Endothelial cell of umbilical vein (primary cell): Measurements from ENCODE around the gene SLC22A15. TPM values are rescaled to one million over a fixed set of nuclear protein-coding genes. Genes with fewer than 3 reads are reported as not detected.

Experiments
- BruUV-seq: library from RNA; stranded (reverse); fragments of 400-500 nt; replicated peaks from 2 replicates; lab custom pipeline; 2021; lab: Mats Ljungman, UMichigan
- CTCF ChIA-PET: fragments of 300-600, 350-600 bp; sonication (Branson Sonifier 250); formaldehyde crosslinking; loops from one replicate; lab custom pipeline; 2021; ENCODE audit warnings: antibody characterized with exemption, inconsistent platforms; lab: Charles Lee
- POLR2A ChIA-PET: fragments of 300-600, 350-600 bp; sonication (Branson Sonifier 250); formaldehyde crosslinking; loops from one replicate; lab custom pipeline; 2021; ENCODE audit warnings: antibody characterized with exemption, inconsistent platforms; lab: Charles Lee
- DNase-seq: peaks from one replicate; pipeline ENCODE4 v3.0.0-alpha.2; 2011; ENCODE audit warnings: low read depth, low spot score
- FAIRE-seq: peaks from 2 replicates; lab custom pipeline; 2011; peaks lifted over from hg19 to GRCh38; lab: Jason Lieb, UNC
- H2AFZ ChIP-seq: 2 replicates; pipeline ENCODE4 v1.6.0; 2012; ENCODE audit warnings: low read depth, low read length, control low read depth, inconsistent platforms
- H3K27ac ChIP-seq: 2 replicates; pipeline ENCODE4 v1.5.1; 2011; ENCODE audit warnings: low read depth, mild to moderate bottlenecking, control low read depth, low read length, moderate library complexity; ENCODE audit not compliant: insufficient read depth
- H3K27me3 ChIP-seq, 2 experiments: 2 replicates each; pipeline versions ENCODE4 v1.6.0 to v1.6.1; 2011; ENCODE audit warnings: low read length in 2 of 2, mixed read lengths in 1 of 2; ENCODE audit not compliant: control insufficient read depth in 2 of 2, insufficient read depth in 2 of 2
- H3K36me3 ChIP-seq, 2 experiments: 2 replicates in 1 of 2; 3 replicates in 1 of 2; pipeline ENCODE4 v1.5.1; 2011; ENCODE audit warnings: low read length in 2 of 2, mild to moderate bottlenecking in 1 of 2, moderate library complexity in 1 of 2; ENCODE audit not compliant: control insufficient read depth in 2 of 2, insufficient read depth in 2 of 2; ENCODE audit errors: extremely low read depth in 1 of 2
- H3K4me1 ChIP-seq: 3 replicates; pipeline ENCODE4 v1.5.1; 2011; ENCODE audit warnings: mild to moderate bottlenecking, low read length; ENCODE audit not compliant: control insufficient read depth, insufficient read depth; ENCODE audit errors: extremely low read depth
- H3K4me2 ChIP-seq: 2 replicates; pipeline ENCODE4 v1.6.1; 2011; ENCODE audit warnings: low read length, control low read depth, mixed read lengths; ENCODE audit not compliant: insufficient read depth
- H3K4me3 ChIP-seq, 3 experiments: fragments of 200-600 bp in 1 of 3; sonication (generic), shearing (Covaris generic) in 1 of 3; replicated peaks in 1 of 3; 2 replicates each; pipeline ENCODE4 v1.5.1; 2011 to 2016; ENCODE audit warnings: control low read depth in 3 of 3, low read length in 3 of 3, mild to moderate bottlenecking in 2 of 3, inconsistent platforms in 1 of 3, low read depth in 1 of 3, moderate library complexity in 1 of 3; ENCODE audit not compliant: insufficient read depth in 1 of 3
- H3K79me2 ChIP-seq: 2 replicates; pipeline ENCODE4 v1.6.0; 2012; ENCODE audit warnings: low read length, inconsistent platforms; ENCODE audit not compliant: control insufficient read depth, insufficient read depth
- H3K9ac ChIP-seq: replicated peaks from 2 replicates; pipeline ENCODE3; 2011; ENCODE audit warnings: low read length, control low read depth; ENCODE audit not compliant: insufficient read depth; ENCODE audit errors: extremely low read depth
- H3K9me1 ChIP-seq: replicated peaks from 3 replicates; pipeline ENCODE4 v1.6.0; 2011; ENCODE audit warnings: mild to moderate bottlenecking, low read length; ENCODE audit not compliant: control insufficient read depth, insufficient read depth; ENCODE audit errors: extremely low read depth
- H3K9me3 ChIP-seq: replicated peaks from 2 replicates; pipeline ENCODE4 v1.5.1; 2012; ENCODE audit warnings: low read length, inconsistent platforms; ENCODE audit not compliant: control insufficient read depth, insufficient read depth
- H4K20me1 ChIP-seq: replicated peaks from 2 replicates; pipeline ENCODE3; 2011; ENCODE audit warnings: mild to moderate bottlenecking, low read length; ENCODE audit not compliant: control insufficient read depth, insufficient read depth; ENCODE audit errors: extremely low read depth
- CTCF ChIP-seq, 2 donors: IDR thresholded peaks; 1 replicate in 1 of 2; 2 replicates in 1 of 2; pipeline ENCODE4 v1.5.1; 2011; ENCODE audit warnings: low read length in 2 of 2, mild to moderate bottlenecking in 2 of 2, moderate library complexity in 2 of 2, control low read depth in 1 of 2, inconsistent platforms in 1 of 2, low read depth in 1 of 2; ENCODE audit not compliant: insufficient read depth in 1 of 2; ENCODE audit errors: extremely low read depth in 1 of 2
- EZH2 ChIP-seq: IDR thresholded peaks from 2 replicates; pipeline ENCODE4 v1.6.1; 2012; ENCODE audit warnings: borderline replicate concordance, low read depth, mild to moderate bottlenecking, moderate library complexity, low read length, inconsistent platforms; ENCODE audit not compliant: severe bottlenecking
- FOS ChIP-seq: IDR thresholded peaks from 2 replicates; pipeline ENCODE4 v1.6.1; 2011; ENCODE audit warnings: mild to moderate bottlenecking, low read length, moderate library complexity, borderline replicate concordance; ENCODE audit not compliant: insufficient read depth
- GATA2 ChIP-seq: IDR thresholded peaks from 2 replicates; pipeline ENCODE4 v1.7.0; 2011; ENCODE audit warnings: low read depth, mild to moderate bottlenecking, moderate library complexity, mixed read lengths, low read length; ENCODE audit not compliant: insufficient read length, insufficient read depth
- JUN ChIP-seq: IDR thresholded peaks from 2 replicates; pipeline ENCODE4 v1.6.1; 2011; ENCODE audit warnings: borderline replicate concordance, low read depth; ENCODE audit not compliant: insufficient read length, insufficient read depth
- MAX ChIP-seq: IDR thresholded peaks from 2 replicates; pipeline ENCODE4 v1.6.1; 2011; ENCODE audit not compliant: insufficient read depth, insufficient read length
- MYC ChIP-seq: IDR thresholded peaks from one replicate; pipeline ENCODE4 v1.6.1; 2011; ENCODE audit warnings: mild to moderate bottlenecking, low read depth, low read length
- POLR2A ChIP-seq: IDR thresholded peaks from 2 replicates; pipeline ENCODE4 v1.6.1; 2012; ENCODE audit warnings: low read depth, mild to moderate bottlenecking, control low read depth, low read length
- POLR2AphosphoS5 ChIP-seq: IDR thresholded peaks from 2 replicates; pipeline ENCODE4 v1.6.1; 2012; ENCODE audit warnings: low read depth, mild to moderate bottlenecking, control low read depth, low read length, moderate library complexity; ENCODE audit not compliant: insufficient read depth
- dilution Hi-C: fragments of 300-500 bp; cut with MboI; formaldehyde crosslinking; loops from one replicate; pipeline ENCODE4 v1.15.0; 2019; ENCODE audit warnings: low sequenced_read_pairs; ENCODE audit not compliant: extremely low pct_ligation_motif_present
- intact Hi-C: fragments of 100-400 bp; cut with micrococcal nuclease; formaldehyde crosslinking; loops from one replicate; pipeline ENCODE4 v1.10.0; 2022
- polyA plus RNA-seq, 4 experiments: library from polyadenylated mRNA; depleted of rRNA in 3 of 4; stranded (reverse) in 3 of 4; unstranded in 1 of 4; fragments of >200 nt; gene quantifications; 2 replicates each; pipeline versions ENCODE4 v1.2.1 to v1.2.3, GENCODE V29; 2011 to 2012; ENCODE audit warnings: missing spikeins in 1 of 4
- total RNA-seq: library from RNA; stranded (reverse); gene quantifications from 2 replicates; pipeline ENCODE4 v1.2.3, GENCODE V29; 2021

SLC22A15 gene
- total and polyA plus RNA-seq, 2 donors (not counting 3 experiments of a cell fraction or from before 2014, with no cell fraction given), result 0.44 TPM; not detected in 1

GRCh38 chr1:115927971-115928370 is 48.3 kb upstream of the SLC22A15 start:
- FAIRE-seq (no peak), DNase-seq (no peak)
- Histone ChIP-seq H3K4me1 (peaks cover 8% of the 10 kb centered on the region), H3K79me2 (no peaks in the 10 kb centered on the region), H3K36me3 (no peaks in the 10 kb centered on the region), H3K27me3 (peaks cover 0 to 3% of the 10 kb centered on the region in 2 experiments), H3K27ac (no peak overlapping the region), H2AFZ (no peak overlapping the region), H3K9ac (no peak overlapping the region), H3K4me3 (no peak overlapping the region), H3K9me1 (no peaks in the 10 kb centered on the region), H3K9me3 (no peaks in the 10 kb centered on the region), H3K4me2 (no peak overlapping the region), H4K20me1 (no peaks in the 10 kb centered on the region)
- intact Hi-C loops (no loop called here), dilution Hi-C loops (no loop called here)
- TF ChIP-seq EZH2, result no peak
- no peak for TF ChIP-seq GATA2
- no peak for TF ChIP-seq CTCF (IDR thresholded peaks at IDR 0.05; ENCODE audit: extremely low read depth in 1 of 2, insufficient read depth in 1 of 2, low read depth in 1 of 2, low read length in 2 of 2)
- TF ChIP-seq FOS, result no peak
- no peak for TF ChIP-seq MAX
- no peak for TF ChIP-seq POLR2AphosphoS5
- no peak for TF ChIP-seq MYC
- TF ChIP-seq JUN, result no peak
- TF ChIP-seq POLR2A, result no peak
- ChIA-PET POLR2A (no interaction called here), CTCF (no interaction called here)
- BruUV-seq, result no TSS peak
